22Rv1 (cell line): ENCODE measurements around the gene CCR7.

Experiments used
- ZFX ChIP-seq: fragments of 450-650 bp; IDR thresholded peaks from 2 replicates; pipeline ENCODE4 v1.6.1; 2017; ENCODE audit warnings: antibody characterized with exemption, borderline replicate concordance
- TF ChIP-seq, protein P1 (sequence below): fragments of 450-650 bp; IDR thresholded peaks from 2 replicates; pipeline ENCODE4 v1.5.1; 2017; ENCODE audit warnings: mild to moderate bottlenecking

- TF ChIP-seq, protein P1, sequence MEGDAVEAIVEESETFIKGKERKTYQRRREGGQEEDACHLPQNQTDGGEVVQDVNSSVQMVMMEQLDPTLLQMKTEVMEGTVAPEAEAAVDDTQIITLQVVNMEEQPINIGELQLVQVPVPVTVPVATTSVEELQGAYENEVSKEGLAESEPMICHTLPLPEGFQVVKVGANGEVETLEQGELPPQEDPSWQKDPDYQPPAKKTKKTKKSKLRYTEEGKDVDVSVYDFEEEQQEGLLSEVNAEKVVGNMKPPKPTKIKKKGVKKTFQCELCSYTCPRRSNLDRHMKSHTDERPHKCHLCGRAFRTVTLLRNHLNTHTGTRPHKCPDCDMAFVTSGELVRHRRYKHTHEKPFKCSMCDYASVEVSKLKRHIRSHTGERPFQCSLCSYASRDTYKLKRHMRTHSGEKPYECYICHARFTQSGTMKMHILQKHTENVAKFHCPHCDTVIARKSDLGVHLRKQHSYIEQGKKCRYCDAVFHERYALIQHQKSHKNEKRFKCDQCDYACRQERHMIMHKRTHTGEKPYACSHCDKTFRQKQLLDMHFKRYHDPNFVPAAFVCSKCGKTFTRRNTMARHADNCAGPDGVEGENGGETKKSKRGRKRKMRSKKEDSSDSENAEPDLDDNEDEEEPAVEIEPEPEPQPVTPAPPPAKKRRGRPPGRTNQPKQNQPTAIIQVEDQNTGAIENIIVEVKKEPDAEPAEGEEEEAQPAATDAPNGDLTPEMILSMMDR, result no peak
- TF ChIP-seq ZFX, result no peak
These were observed 40.0 kb upstream of the CCR7 start for GRCh38 chr17:40605306-40605705.
